Esophagus muscularis mucosa (tissue), 3 donors: ENCODE results near the gene RHNO1.

ENCODE experiments used
- POLR2A ChIP-seq: fragments of 450-650 bp; IDR thresholded peaks from one replicate; pipeline ENCODE4 v1.6.1; 2017; ENCODE audit warnings: antibody characterized with exemption, moderate library complexity, mild to moderate bottlenecking, low read depth
- POLR2AphosphoS5 ChIP-seq, 2 donors: sonication (generic); formaldehyde crosslinking; IDR thresholded peaks; one replicate each; pipeline ENCODE4 v1.6.1; 2017; ENCODE audit warnings: antibody characterized with exemption in 2 of 2
- TF ChIP-seq, protein P1 (sequence below), 3 experiments: fragments of 200-600 bp in 2 of 3; fragments of 450-650 bp in 1 of 3; sonication (generic) in 2 of 3; IDR thresholded peaks; one replicate each; pipeline ENCODE4 v1.5.1; 2017 to 2019; ENCODE audit warnings: antibody characterized with exemption in 3 of 3, mild to moderate bottlenecking in 2 of 3, moderate library complexity in 1 of 3

DNA sequence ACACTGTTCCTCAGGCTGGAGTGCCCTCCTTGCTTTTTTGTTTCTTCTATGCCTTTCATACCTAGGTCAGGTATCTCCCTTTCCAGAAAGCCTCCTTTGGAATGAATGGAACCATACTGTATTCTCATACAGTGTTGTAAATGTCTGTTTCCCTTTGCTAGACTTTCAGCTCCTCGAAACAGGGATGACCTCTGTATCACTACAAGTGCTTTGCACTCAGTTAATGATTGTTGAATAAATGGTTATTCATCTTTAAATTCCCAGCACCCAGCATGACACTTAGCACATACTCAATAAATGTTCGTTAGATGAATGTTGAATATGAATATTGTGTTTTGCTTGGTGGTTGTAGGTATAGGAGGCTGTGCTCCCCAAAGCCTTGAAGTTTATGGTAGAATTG lies 7.8 kb downstream of the RHNO1 start:
- no peak for TF ChIP-seq POLR2A
- TF ChIP-seq, protein P1, sequence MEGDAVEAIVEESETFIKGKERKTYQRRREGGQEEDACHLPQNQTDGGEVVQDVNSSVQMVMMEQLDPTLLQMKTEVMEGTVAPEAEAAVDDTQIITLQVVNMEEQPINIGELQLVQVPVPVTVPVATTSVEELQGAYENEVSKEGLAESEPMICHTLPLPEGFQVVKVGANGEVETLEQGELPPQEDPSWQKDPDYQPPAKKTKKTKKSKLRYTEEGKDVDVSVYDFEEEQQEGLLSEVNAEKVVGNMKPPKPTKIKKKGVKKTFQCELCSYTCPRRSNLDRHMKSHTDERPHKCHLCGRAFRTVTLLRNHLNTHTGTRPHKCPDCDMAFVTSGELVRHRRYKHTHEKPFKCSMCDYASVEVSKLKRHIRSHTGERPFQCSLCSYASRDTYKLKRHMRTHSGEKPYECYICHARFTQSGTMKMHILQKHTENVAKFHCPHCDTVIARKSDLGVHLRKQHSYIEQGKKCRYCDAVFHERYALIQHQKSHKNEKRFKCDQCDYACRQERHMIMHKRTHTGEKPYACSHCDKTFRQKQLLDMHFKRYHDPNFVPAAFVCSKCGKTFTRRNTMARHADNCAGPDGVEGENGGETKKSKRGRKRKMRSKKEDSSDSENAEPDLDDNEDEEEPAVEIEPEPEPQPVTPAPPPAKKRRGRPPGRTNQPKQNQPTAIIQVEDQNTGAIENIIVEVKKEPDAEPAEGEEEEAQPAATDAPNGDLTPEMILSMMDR (IDR thresholded peaks at IDR 0.05), result no peak
- no peak for TF ChIP-seq POLR2AphosphoS5 (IDR thresholded peaks at IDR 0.05)
